MM.1S (cell line): ENCODE measurements around the gene MKLN1.

Experiments used
- DNase-seq: peaks from one replicate; pipeline ENCODE4 v3.0.0-alpha.2; 2015
- H2AFZ ChIP-seq: fragments of 300-600 bp; sonication (generic); 2 replicates; pipeline ENCODE4 v1.6.0; 2016; ENCODE audit warnings: antibody characterized with exemption, low read length
- H3F3A ChIP-seq: fragments of 300-600 bp; sonication (generic); 2 replicates; pipeline ENCODE4 v1.6.1; 2016; ENCODE audit warnings: mild to moderate bottlenecking, antibody characterized with exemption, low read length, moderate library complexity, mixed read lengths; ENCODE audit not compliant: insufficient read depth
- H3K27ac ChIP-seq: fragments of 300-600 bp; sonication (generic); 2 replicates; pipeline ENCODE4 v1.5.1; 2016; ENCODE audit warnings: mild to moderate bottlenecking, low read length
- H3K27me3 ChIP-seq: fragments of 300-600 bp; sonication (generic); replicated peaks from 2 replicates; pipeline ENCODE4 v1.6.0; 2016; ENCODE audit warnings: low read length; ENCODE audit not compliant: insufficient read depth
- H3K36me3 ChIP-seq: fragments of 300-600 bp; sonication (generic); replicated peaks from 2 replicates; pipeline ENCODE4 v1.6.1; 2016; ENCODE audit warnings: mild to moderate bottlenecking, low read length, mixed read lengths; ENCODE audit not compliant: insufficient read depth
- H3K4me1 ChIP-seq: fragments of 300-600 bp; sonication (generic); 2 replicates; pipeline ENCODE4 v1.6.1; 2016; ENCODE audit warnings: low read length, mixed read lengths
- H3K4me2 ChIP-seq: fragments of 300-600 bp; sonication (generic); 2 replicates; pipeline ENCODE4 v1.6.0; 2016; ENCODE audit warnings: low read depth, low read length
- H3K4me3 ChIP-seq: fragments of 300-600 bp; sonication (generic); 2 replicates; pipeline ENCODE4 v1.5.1; 2016; ENCODE audit warnings: low read length, mixed read lengths
- H3K79me2 ChIP-seq: fragments of 300-600 bp; sonication (generic); 2 replicates; pipeline ENCODE4 v1.6.1; 2016; ENCODE audit warnings: mixed run types, low read length, mixed read lengths
- H3K9ac ChIP-seq: fragments of 300-600 bp; sonication (generic); 2 replicates; pipeline ENCODE4 v1.6.1; 2016; ENCODE audit warnings: low read length, mixed read lengths
- H3K9me2 ChIP-seq: fragments of 300-600 bp; sonication (generic); replicated peaks from 2 replicates; pipeline ENCODE4 v1.6.1; 2016; ENCODE audit warnings: mild to moderate bottlenecking, low read length, mixed read lengths; ENCODE audit not compliant: insufficient read depth
- H3K9me3 ChIP-seq: fragments of 300-600 bp; sonication (generic); replicated peaks from 2 replicates; pipeline ENCODE4 v1.6.1; 2016; ENCODE audit warnings: mild to moderate bottlenecking, low read length, mixed read lengths; ENCODE audit not compliant: insufficient read depth
- H4K20me1 ChIP-seq: fragments of 300-600 bp; sonication (generic); 2 replicates; pipeline ENCODE4 v1.6.1; 2016; ENCODE audit warnings: mild to moderate bottlenecking, low read length, moderate library complexity, mixed read lengths; ENCODE audit not compliant: insufficient read depth
- EZH2 ChIP-seq: fragments of 300-600 bp; sonication (generic); optimal IDR thresholded peaks from 2 replicates; pipeline ENCODE3; 2017; ENCODE audit warnings: low read depth, mild to moderate bottlenecking, antibody characterized with exemption, low read length, mixed read lengths
- EZH2phosphoT487 ChIP-seq: fragments of 300-600 bp; sonication (generic); IDR thresholded peaks from 2 replicates; pipeline ENCODE4 v1.6.1; 2018; ENCODE audit warnings: antibody characterized with exemption, low read length
- TF ChIP-seq, protein P1 (sequence below): fragments of 300-600 bp; sonication (generic); IDR thresholded peaks from 2 replicates; pipeline ENCODE4 v1.5.1; 2016; ENCODE audit warnings: antibody characterized with exemption, low read length, mixed read lengths

Gene MKLN1

DNA sequence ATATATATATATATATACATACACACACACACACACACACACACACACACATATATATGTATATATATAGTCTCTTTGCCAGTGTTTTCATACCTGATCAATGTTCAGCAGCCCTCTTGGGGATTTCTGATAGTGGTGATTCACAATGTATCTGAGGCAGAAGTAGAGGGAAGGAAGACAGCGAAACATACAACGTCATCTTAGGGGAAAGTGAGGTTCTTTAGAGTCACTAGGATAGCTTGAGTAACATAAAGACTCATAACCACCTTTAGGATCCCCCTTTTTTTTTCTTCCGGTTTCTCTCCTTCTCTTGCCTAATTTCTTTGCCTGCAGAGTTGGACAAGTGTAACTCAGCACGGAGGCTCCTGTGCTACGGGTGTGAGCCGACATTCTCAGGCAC is 172.1 kb downstream of the MKLN1 start:
- no peak overlapping the region for H3K27ac ChIP-seq
- no peaks in the 10 kb centered on the region for H4K20me1 ChIP-seq
- H3K27me3 ChIP-seq: no peaks in the 10 kb centered on the region
- DNase-seq: no peak
- no peaks in the 10 kb centered on the region for H3K79me2 ChIP-seq
- H3K4me1 ChIP-seq: peaks cover 20% of the 10 kb centered on the region
- H3F3A ChIP-seq: peaks cover 12% of the 10 kb centered on the region
- H3K4me2 ChIP-seq: no peak overlapping the region
- no peak overlapping the region for H3K9ac ChIP-seq
- H3K9me3 ChIP-seq: no peaks in the 10 kb centered on the region
- H3K36me3 ChIP-seq: no peaks in the 10 kb centered on the region
- no peak for TF ChIP-seq EZH2
- TF ChIP-seq EZH2phosphoT487: no peak
- TF ChIP-seq, protein P1, sequence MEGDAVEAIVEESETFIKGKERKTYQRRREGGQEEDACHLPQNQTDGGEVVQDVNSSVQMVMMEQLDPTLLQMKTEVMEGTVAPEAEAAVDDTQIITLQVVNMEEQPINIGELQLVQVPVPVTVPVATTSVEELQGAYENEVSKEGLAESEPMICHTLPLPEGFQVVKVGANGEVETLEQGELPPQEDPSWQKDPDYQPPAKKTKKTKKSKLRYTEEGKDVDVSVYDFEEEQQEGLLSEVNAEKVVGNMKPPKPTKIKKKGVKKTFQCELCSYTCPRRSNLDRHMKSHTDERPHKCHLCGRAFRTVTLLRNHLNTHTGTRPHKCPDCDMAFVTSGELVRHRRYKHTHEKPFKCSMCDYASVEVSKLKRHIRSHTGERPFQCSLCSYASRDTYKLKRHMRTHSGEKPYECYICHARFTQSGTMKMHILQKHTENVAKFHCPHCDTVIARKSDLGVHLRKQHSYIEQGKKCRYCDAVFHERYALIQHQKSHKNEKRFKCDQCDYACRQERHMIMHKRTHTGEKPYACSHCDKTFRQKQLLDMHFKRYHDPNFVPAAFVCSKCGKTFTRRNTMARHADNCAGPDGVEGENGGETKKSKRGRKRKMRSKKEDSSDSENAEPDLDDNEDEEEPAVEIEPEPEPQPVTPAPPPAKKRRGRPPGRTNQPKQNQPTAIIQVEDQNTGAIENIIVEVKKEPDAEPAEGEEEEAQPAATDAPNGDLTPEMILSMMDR: no peak
- no peak overlapping the region for H2AFZ ChIP-seq
- H3K4me3 ChIP-seq: no peak overlapping the region
- H3K9me2 ChIP-seq: no peaks in the 10 kb centered on the region

DNA sequence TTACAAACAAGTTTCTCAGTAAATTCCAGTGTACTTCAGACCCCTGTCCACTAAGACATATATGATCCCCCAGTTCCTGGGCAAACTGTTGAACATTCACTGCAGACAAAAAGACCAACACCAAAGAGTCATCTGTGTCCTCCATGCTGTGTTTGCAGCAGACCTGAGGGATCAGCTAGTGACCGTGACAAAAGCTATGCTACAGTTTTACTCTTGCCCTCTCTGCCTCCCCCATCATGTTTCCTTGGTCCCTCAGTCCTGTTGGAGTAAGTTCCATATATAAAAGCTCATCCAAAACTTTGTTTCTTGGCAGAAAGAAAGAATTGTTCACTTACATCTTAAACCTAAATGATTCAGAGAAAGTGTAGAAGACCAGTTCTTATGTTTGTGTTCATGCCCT is 172.7 kb downstream of the MKLN1 start:
- no peaks in the 10 kb centered on the region for H3K9me2 ChIP-seq
- H3K9ac ChIP-seq: no peak overlapping the region
- H3K9me3 ChIP-seq: no peaks in the 10 kb centered on the region
- no peak overlapping the region for H2AFZ ChIP-seq
- no peaks in the 10 kb centered on the region for H4K20me1 ChIP-seq
- H3F3A ChIP-seq: peaks cover 12% of the 10 kb centered on the region
- no peak overlapping the region for H3K4me3 ChIP-seq
- no peak for DNase-seq
- no peaks in the 10 kb centered on the region for H3K79me2 ChIP-seq
- H3K27me3 ChIP-seq: no peaks in the 10 kb centered on the region
- H3K4me1 ChIP-seq: peaks cover 20% of the 10 kb centered on the region
- H3K4me2 ChIP-seq: no peak overlapping the region
- H3K36me3 ChIP-seq: no peaks in the 10 kb centered on the region
- no peak overlapping the region for H3K27ac ChIP-seq
- TF ChIP-seq EZH2phosphoT487 (no peak), EZH2 (no peak)
- TF ChIP-seq, protein P1: no peak

DNA sequence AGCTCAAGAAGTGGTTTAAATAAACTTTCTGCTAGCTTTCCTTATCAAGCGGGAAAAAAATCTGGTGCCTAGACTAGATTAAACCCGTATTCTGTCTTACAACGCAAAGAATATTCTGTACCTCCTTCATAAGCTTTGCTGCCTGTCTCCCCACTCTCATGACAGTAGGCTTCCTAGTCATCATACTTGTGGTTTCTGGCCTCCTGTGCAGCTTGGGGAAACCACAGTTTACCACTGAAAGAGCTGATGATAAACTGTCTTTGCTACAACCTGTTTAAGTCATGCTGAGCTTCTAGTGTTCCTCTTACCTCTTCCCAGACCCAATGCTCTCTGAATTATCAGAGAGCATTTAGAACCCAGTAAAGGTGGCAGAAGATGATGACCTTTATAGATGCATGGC is 173.7 kb downstream of the MKLN1 start:
- H3K9ac ChIP-seq: no peak overlapping the region
- H3K4me2 ChIP-seq: peak overlapping the region; percentile 12
- no peaks in the 10 kb centered on the region for H3K9me3 ChIP-seq
- DNase-seq: peak; percentile 92
- no peak overlapping the region for H3K4me3 ChIP-seq
- H3K27me3 ChIP-seq: no peaks in the 10 kb centered on the region
- H3F3A ChIP-seq: peaks cover 12% of the 10 kb centered on the region
- TF ChIP-seq EZH2: no peak
- no peak for TF ChIP-seq EZH2phosphoT487
- TF ChIP-seq, protein P1: no peak
- H3K79me2 ChIP-seq: no peaks in the 10 kb centered on the region
- no peaks in the 10 kb centered on the region for H4K20me1 ChIP-seq
- H3K9me2 ChIP-seq: no peaks in the 10 kb centered on the region
- peaks cover 20% of the 10 kb centered on the region for H3K4me1 ChIP-seq
- no peaks in the 10 kb centered on the region for H3K36me3 ChIP-seq
- H3K27ac ChIP-seq: peak overlapping the region; percentile 21; the same call in 1 of the 2 replicates
- H2AFZ ChIP-seq: no peak overlapping the region
